GM18520 (cell line): ENCODE measurements around the gene RMND5A.

Experiments used
- ATAC-seq: cut with Tn5 transposase; IDR thresholded peaks from one replicate; pipeline ENCODE4 v1.9.1; 2021; ENCODE audit not compliant: unreplicated experiment

Gene RMND5A

DNA sequence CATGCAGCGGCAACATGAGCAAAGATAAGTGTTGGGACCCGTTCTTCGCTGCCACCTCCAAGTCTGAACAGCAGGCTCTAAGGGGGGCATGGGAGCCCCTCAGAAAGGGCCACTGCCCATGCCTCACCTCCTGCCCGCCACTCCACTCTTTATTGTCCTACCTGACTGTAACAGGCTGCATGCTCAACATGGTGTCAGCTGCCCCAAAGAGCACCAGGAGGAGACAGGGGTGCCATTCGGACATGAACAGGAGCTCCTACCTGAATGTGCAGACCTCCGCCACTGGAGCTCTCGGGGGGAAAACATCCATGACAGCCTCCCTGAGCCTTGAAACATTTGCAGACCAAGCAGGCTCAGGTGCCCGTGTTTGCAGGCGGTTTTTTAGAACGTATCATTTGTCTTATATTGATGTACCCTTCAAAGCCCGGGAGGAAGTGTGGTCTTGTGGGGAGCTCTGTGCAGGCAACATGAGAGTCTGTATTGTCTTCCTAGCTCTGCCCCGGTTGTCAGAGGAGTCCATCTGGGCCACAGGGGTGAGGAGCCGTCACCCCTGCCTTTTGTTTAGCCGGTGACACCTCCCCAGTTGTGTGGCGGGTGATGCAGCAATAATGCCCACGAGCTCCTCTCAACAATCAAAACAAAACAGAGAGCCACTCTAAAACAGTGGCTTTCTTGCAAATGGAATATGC, 105.7 kb downstream of the RMND5A start:
- no peak for ATAC-seq

DNA sequence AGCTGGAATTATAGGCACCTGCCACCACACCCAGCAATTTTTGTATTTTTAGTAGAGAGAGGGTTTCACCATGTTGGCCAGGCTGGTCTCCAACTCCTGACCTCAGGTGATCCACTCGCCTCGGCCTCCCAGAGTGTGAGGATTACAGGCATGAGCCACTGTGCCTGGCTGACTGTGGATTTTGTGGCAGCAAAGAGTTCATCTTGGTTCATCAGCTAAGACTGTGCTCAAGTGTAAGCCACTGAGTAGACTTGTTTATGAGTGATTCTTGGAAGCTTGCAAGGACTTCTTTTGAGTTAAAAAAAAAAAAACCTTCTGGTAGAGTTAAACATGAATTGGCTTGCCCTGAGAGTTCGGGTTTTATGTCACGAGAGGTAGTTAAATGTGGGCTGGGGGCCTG, 106.9 kb downstream of the RMND5A start:
- ATAC-seq, result no peak
